Measurements from ENCODE around the gene ELAPOR2.

- TF ChIP-seq CTCF (IDR thresholded peaks at IDR 0.05) (no peak), EZH2 (IDR thresholded peaks at IDR 0.05; ENCODE audit: borderline replicate concordance, insufficient read depth, low read depth, low read length, poor library complexity, severe bottlenecking) (no peak)
Observed at GRCh38 chr7:87083865-87084519, 24.5 kb upstream of the ELAPOR2 start.
